WTC11 (cell line): ENCODE measurements around the gene MECR. TPM values are rescaled to one million over a fixed set of nuclear protein-coding genes. Genes with fewer than 3 reads are reported as not detected.

Source experiments
- ATAC-seq: fragments of 200-7000 bp; cut with Tn5 transposase; 2 replicates; pipeline ENCODE4 v1.10.0; 2021; ENCODE audit warnings: mild to moderate bottlenecking, moderate library complexity
- CTCF ChIA-PET: fragments of 300-600 bp; sonication (Branson Sonifier 250); formaldehyde crosslinking; loops from one replicate; lab custom pipeline; 2021; ENCODE audit warnings: antibody characterized with exemption; lab: Charles Lee
- POLR2A ChIA-PET: fragments of 350-600 bp; sonication (Branson Sonifier 250); formaldehyde crosslinking; loops from one replicate; lab custom pipeline; 2021; ENCODE audit warnings: antibody characterized with exemption; lab: Charles Lee
- DNase-seq: peaks from one replicate; pipeline ENCODE4 v3.0.0; 2021; ENCODE audit warnings: low spot score
- H3K27ac Mint-ChIP-seq: 2 replicates; pipeline ENCODE4 v1.8.0; 2021; ENCODE audit warnings: mixed read lengths
- H3K27me3 Mint-ChIP-seq: 2 replicates; pipeline ENCODE4 v1.8.0; 2021; ENCODE audit warnings: low read depth, mild to moderate bottlenecking, moderate library complexity, mixed read lengths
- H3K36me3 Mint-ChIP-seq: 2 replicates; pipeline ENCODE4 v1.8.0; 2021; ENCODE audit warnings: mixed read lengths
- H3K4me1 Mint-ChIP-seq: 2 replicates; pipeline ENCODE4 v1.8.0; 2022; ENCODE audit warnings: mixed read lengths
- H3K4me3 Mint-ChIP-seq: 2 replicates; pipeline ENCODE4 v1.8.0; 2021; ENCODE audit warnings: mild to moderate bottlenecking, moderate library complexity, mixed read lengths
- H3K9me3 Mint-ChIP-seq: 2 replicates; pipeline ENCODE4 v1.8.0; 2021; ENCODE audit warnings: mixed read lengths
- CBFB ChIP-seq: sonication (generic); formaldehyde crosslinking; IDR thresholded peaks from 2 replicates; pipeline ENCODE4 v1.8.1; 2022; ENCODE audit warnings: mild to moderate bottlenecking, low read depth, missing genetic modification reagents
- CREM ChIP-seq: sonication (generic); formaldehyde crosslinking; IDR thresholded peaks from 2 replicates; pipeline ENCODE4 v1.8.1; 2022; ENCODE audit warnings: mild to moderate bottlenecking, missing genetic modification reagents, moderate library complexity
- ETV6 ChIP-seq: sonication (generic); formaldehyde crosslinking; IDR thresholded peaks from 2 replicates; pipeline ENCODE4 v1.8.1; 2022; ENCODE audit warnings: mild to moderate bottlenecking, missing genetic modification reagents
- HMGXB4 ChIP-seq: sonication (generic); formaldehyde crosslinking; IDR thresholded peaks from 2 replicates; pipeline ENCODE4 v1.8.1; 2023; ENCODE audit warnings: mild to moderate bottlenecking, moderate library complexity, missing genetic modification reagents
- RELA ChIP-seq: sonication (generic); formaldehyde crosslinking; IDR thresholded peaks from 2 replicates; pipeline ENCODE4 v1.8.1; 2022; ENCODE audit warnings: missing genetic modification reagents, mild to moderate bottlenecking, borderline replicate concordance
- TP53 ChIP-seq: sonication (generic); formaldehyde crosslinking; IDR thresholded peaks from 2 replicates; pipeline ENCODE4 v1.8.1; 2023; ENCODE audit warnings: mild to moderate bottlenecking, missing genetic modification reagents
- ZBTB43 ChIP-seq: sonication (generic); formaldehyde crosslinking; IDR thresholded peaks from 2 replicates; pipeline ENCODE4 v1.8.1; 2023; ENCODE audit warnings: mild to moderate bottlenecking, missing genetic modification reagents
- ZNF263 ChIP-seq: sonication (generic); formaldehyde crosslinking; IDR thresholded peaks from 2 replicates; pipeline ENCODE4 v1.8.1; 2022; ENCODE audit warnings: low read depth, mild to moderate bottlenecking, moderate library complexity, missing genetic modification reagents
- ZSCAN18 ChIP-seq: fragments of 250-450 bp; sonication (Bioruptor Pico); IDR thresholded peaks from 2 replicates; pipeline ENCODE4 v2.1.2; 2022; ENCODE audit warnings: mild to moderate bottlenecking, moderate library complexity
- total RNA-seq: library from RNA; stranded (reverse); gene quantifications from 3 replicates; pipeline ENCODE4 v1.2.3, GENCODE V29; 2021
- TF ChIP-seq, protein P1 (sequence below): sonication (generic); formaldehyde crosslinking; IDR thresholded peaks from 2 replicates; pipeline ENCODE4 v1.8.0; 2022; ENCODE audit warnings: missing genetic modification reagents
- TF ChIP-seq, protein P2 (sequence below): sonication (generic); formaldehyde crosslinking; IDR thresholded peaks from 2 replicates; pipeline ENCODE4 v1.8.1; 2023; ENCODE audit warnings: mild to moderate bottlenecking, missing genetic modification reagents

Gene MECR
- total RNA-seq, 1 experiment from 2014 or later = 37.6 TPM

GRCh38 chr1:29162025-29162424 is 68.7 kb downstream of the MECR start (continued):
- TF ChIP-seq ZBTB43 (CRISPR knock-in tag) = no peak
- no peak for TF ChIP-seq ETV6 (CRISPR knock-in tag)
- no peak for TF ChIP-seq RELA
- no peak for TF ChIP-seq CBFB

- Mint-ChIP-seq H3K27me3 (no peaks in the 10 kb centered on the region), H3K9me3 (no peaks in the 10 kb centered on the region), H3K4me1 (peaks cover 57% of the 10 kb centered on the region), H3K4me3 (no peak overlapping the region), H3K27ac (peak overlapping the region; percentile 87), H3K36me3 (peaks cover 52% of the 10 kb centered on the region)
- no peak for ATAC-seq
- ChIA-PET POLR2A (no interaction called here), CTCF (interaction anchor here (0.6 to 1.7 kb wide), 3 partner anchors 38 to 1620 kb away, joined by 3 to 5 read pairs (median 4); no protein-coding TSS in a partner anchor)
- TF ChIP-seq TP53 (CRISPR knock-in tag) (no peak), ZBTB43 (CRISPR knock-in tag) (no peak)
- TF ChIP-seq, protein P1, sequence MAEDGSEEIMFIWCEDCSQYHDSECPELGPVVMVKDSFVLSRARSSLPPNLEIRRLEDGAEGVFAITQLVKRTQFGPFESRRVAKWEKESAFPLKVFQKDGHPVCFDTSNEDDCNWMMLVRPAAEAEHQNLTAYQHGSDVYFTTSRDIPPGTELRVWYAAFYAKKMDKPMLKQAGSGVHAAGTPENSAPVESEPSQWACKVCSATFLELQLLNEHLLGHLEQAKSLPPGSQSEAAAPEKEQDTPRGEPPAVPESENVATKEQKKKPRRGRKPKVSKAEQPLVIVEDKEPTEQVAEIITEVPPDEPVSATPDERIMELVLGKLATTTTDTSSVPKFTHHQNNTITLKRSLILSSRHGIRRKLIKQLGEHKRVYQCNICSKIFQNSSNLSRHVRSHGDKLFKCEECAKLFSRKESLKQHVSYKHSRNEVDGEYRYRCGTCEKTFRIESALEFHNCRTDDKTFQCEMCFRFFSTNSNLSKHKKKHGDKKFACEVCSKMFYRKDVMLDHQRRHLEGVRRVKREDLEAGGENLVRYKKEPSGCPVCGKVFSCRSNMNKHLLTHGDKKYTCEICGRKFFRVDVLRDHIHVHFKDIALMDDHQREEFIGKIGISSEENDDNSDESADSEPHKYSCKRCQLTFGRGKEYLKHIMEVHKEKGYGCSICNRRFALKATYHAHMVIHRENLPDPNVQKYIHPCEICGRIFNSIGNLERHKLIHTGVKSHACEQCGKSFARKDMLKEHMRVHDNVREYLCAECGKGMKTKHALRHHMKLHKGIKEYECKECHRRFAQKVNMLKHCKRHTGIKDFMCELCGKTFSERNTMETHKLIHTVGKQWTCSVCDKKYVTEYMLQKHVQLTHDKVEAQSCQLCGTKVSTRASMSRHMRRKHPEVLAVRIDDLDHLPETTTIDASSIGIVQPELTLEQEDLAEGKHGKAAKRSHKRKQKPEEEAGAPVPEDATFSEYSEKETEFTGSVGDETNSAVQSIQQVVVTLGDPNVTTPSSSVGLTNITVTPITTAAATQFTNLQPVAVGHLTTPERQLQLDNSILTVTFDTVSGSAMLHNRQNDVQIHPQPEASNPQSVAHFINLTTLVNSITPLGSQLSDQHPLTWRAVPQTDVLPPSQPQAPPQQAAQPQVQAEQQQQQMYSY (CRISPR knock-in tag) = no peak
- DNase-seq = no peak
Observed at GRCh38 chr1:29159773-29160172, 71.0 kb downstream of the MECR start.

DNA sequence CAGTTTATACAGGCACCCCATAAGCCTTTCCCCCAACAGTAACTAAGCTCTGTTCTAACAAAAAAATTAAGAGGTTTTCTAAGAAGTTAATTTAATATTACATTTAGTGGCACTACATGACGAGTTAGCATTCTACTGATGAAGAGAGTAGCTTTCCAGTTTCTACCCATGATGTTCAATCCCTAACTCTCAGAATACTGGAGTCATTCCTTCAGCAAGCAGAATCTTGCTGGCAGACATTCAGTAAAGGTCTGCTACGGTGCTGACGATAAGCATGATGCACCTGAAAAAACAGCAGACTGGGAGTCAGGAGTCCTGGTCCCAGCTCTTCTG is 73.5 kb downstream of the MECR start:
- Mint-ChIP-seq H3K27ac (peak overlapping the region; percentile 95), H3K4me1 (peaks cover 31% of the 10 kb centered on the region), H3K36me3 (peaks cover 70% of the 10 kb centered on the region), H3K9me3 (no peaks in the 10 kb centered on the region), H3K27me3 (no peaks in the 10 kb centered on the region), H3K4me3 (no peak overlapping the region)
- no peak for TF ChIP-seq ZSCAN18 (CRISPR knock-in tag)
- TF ChIP-seq CREM (CRISPR knock-in tag) = no peak
- TF ChIP-seq, protein P2, sequence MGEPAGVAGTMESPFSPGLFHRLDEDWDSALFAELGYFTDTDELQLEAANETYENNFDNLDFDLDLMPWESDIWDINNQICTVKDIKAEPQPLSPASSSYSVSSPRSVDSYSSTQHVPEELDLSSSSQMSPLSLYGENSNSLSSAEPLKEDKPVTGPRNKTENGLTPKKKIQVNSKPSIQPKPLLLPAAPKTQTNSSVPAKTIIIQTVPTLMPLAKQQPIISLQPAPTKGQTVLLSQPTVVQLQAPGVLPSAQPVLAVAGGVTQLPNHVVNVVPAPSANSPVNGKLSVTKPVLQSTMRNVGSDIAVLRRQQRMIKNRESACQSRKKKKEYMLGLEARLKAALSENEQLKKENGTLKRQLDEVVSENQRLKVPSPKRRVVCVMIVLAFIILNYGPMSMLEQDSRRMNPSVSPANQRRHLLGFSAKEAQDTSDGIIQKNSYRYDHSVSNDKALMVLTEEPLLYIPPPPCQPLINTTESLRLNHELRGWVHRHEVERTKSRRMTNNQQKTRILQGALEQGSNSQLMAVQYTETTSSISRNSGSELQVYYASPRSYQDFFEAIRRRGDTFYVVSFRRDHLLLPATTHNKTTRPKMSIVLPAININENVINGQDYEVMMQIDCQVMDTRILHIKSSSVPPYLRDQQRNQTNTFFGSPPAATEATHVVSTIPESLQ (CRISPR knock-in tag) = no peak
- TF ChIP-seq HMGXB4 (CRISPR knock-in tag) = no peak
- no peak for TF ChIP-seq ZNF263 (CRISPR knock-in tag)
- TF ChIP-seq TP53 (CRISPR knock-in tag) = no peak
- DNase-seq (no peak), ATAC-seq (no peak)
- POLR2A ChIA-PET = interaction anchor here (0.9 kb wide), 1 partner anchor 35 kb away, joined by 3 read pairs; no protein-coding TSS in a partner anchor
- CTCF ChIA-PET = interaction anchor here (1.1 to 1.8 kb wide), 3 partner anchors 36 to 45 kb away, joined by 3 to 11 read pairs (median 3); no protein-coding TSS in a partner anchor
